HL-60 (cell line): ENCODE measurements around the gene ZFR2.

Experiments used
- CTCF ChIP-seq: IDR thresholded peaks from one replicate; pipeline ENCODE4 v1.5.1; 2011; ENCODE audit warnings: low read length, control low read depth, inconsistent platforms; ENCODE audit not compliant: insufficient read depth
- GABPA ChIP-seq: IDR thresholded peaks from 2 replicates; pipeline ENCODE4 v1.6.1; 2012; ENCODE audit warnings: low read depth
- POLR2AphosphoS5 ChIP-seq: IDR thresholded peaks from 2 replicates; pipeline ENCODE4 v1.6.1; 2012; ENCODE audit warnings: low read depth
- REST ChIP-seq: IDR thresholded peaks from 2 replicates; pipeline ENCODE4 v1.6.1; 2012; ENCODE audit warnings: low read depth; ENCODE audit not compliant: insufficient replicate concordance
- SPI1 ChIP-seq: IDR thresholded peaks from 2 replicates; pipeline ENCODE4 v1.6.1; 2012; ENCODE audit warnings: low read depth, mild to moderate bottlenecking, borderline replicate concordance

- no peak for TF ChIP-seq CTCF
- no peak for TF ChIP-seq REST
- no peak for TF ChIP-seq POLR2AphosphoS5
- TF ChIP-seq GABPA = no peak
- TF ChIP-seq SPI1 = no peak
These were observed 98.5 kb downstream of the ZFR2 start for GRCh38 chr19:3770136-3770999.
